K562 (cell line): Measurements from ENCODE around the gene ZNRD2. TPM values are rescaled to one million over a fixed set of nuclear protein-coding genes. Genes with fewer than 3 reads are reported as not detected.

Source experiments
- C11orf30 ChIP-seq: fragments of 450-650 bp; IDR thresholded peaks from 2 replicates; pipeline ENCODE4 v1.6.1; 2016; ENCODE audit warnings: low read depth, mild to moderate bottlenecking
- CEBPB ChIP-seq: fragments of 450-650 bp; IDR thresholded peaks from 2 replicates; pipeline ENCODE4 v1.6.1; 2016; ENCODE audit warnings: missing genetic modification characterization, missing compliant biosample characterization
- COPS2 ChIP-seq: fragments of 450-650 bp; conservative IDR thresholded peaks from 2 replicates; pipeline ENCODE4 v1.6.1; 2016; ENCODE audit warnings: mild to moderate bottlenecking, moderate library complexity
- FOS ChIP-seq: IDR thresholded peaks from 3 replicates; pipeline ENCODE4 v1.6.1; 2011; ENCODE audit not compliant: insufficient read length; ENCODE audit errors: extremely low read depth
- GABPA ChIP-seq: fragments of 200-800 bp; sonication (Bioruptor generic); conservative IDR thresholded peaks from 2 replicates; pipeline ENCODE4 v1.6.1; 2016; ENCODE audit warnings: low read depth, missing genetic modification characterization, missing compliant biosample characterization
- HDAC1 ChIP-seq, 2 experiments: fragments of 450-650 bp; IDR thresholded peaks; 2 replicates each; pipeline ENCODE4 v1.6.1; 2016 to 2017; ENCODE audit warnings: inconsistent platforms in 1 of 2, mild to moderate bottlenecking in 1 of 2, moderate library complexity in 1 of 2
- MTA3 ChIP-seq: fragments of 450-650 bp; formaldehyde crosslinking; IDR thresholded peaks from 2 replicates; pipeline ENCODE4 v1.6.1; 2017; ENCODE audit warnings: mild to moderate bottlenecking, borderline replicate concordance
- MYC ChIP-seq, 2 experiments: fragments of 250-450 bp in 1 of 2; sonication (Bioruptor Pico) in 1 of 2; IDR thresholded peaks; 2 replicates each; pipeline versions ENCODE4 v1.5.1 to v1.6.1; 2012 to 2021; ENCODE audit warnings: low read depth in 2 of 2, borderline replicate concordance in 1 of 2, improper control_type of control experiment in 1 of 2, low read length in 1 of 2, mild to moderate bottlenecking in 1 of 2, moderate library complexity in 1 of 2
- POLR2AphosphoS5 ChIP-seq: IDR thresholded peaks from 2 replicates; pipeline ENCODE4 v1.6.1; 2011; ENCODE audit warnings: mild to moderate bottlenecking, low read depth, low read length, moderate library complexity; ENCODE audit not compliant: control insufficient read depth, insufficient read depth
- PRDM10 ChIP-seq: fragments of 450-650 bp; IDR thresholded peaks from 2 replicates; pipeline ENCODE4 v1.6.1; 2018; ENCODE audit not compliant: partially characterized antibody
- RBM17 ChIP-seq: fragments of 200-400 bp; formaldehyde crosslinking; IDR thresholded peaks from 2 replicates; pipeline ENCODE4 v1.6.1; 2017; ENCODE audit warnings: low read depth, mild to moderate bottlenecking, low read length, borderline replicate concordance
- SUPT5H ChIP-seq: fragments of 450-650 bp; IDR thresholded peaks from 2 replicates; pipeline ENCODE4 v1.6.1; 2016
- TAF1 ChIP-seq: IDR thresholded peaks from 2 replicates; pipeline ENCODE4 v1.6.1; 2011; ENCODE audit warnings: mild to moderate bottlenecking, low read length, moderate library complexity; ENCODE audit not compliant: insufficient read depth, control insufficient read depth, severe bottlenecking; ENCODE audit errors: extremely low read depth
- TCFL5 ChIP-seq: fragments of 250-450 bp; sonication (Bioruptor Pico); conservative IDR thresholded peaks from 2 replicates; pipeline ENCODE4 v1.6.1; 2021; ENCODE audit warnings: mild to moderate bottlenecking, moderate library complexity, matching md5 sums
- ZNF316 ChIP-seq: fragments of 450-650 bp; IDR thresholded peaks from 2 replicates; pipeline ENCODE4 v1.6.1; 2016
- polyA plus RNA-seq, 8 experiments: library from polyadenylated mRNA; depleted of rRNA in 4 of 8; stranded (reverse) in 5 of 8; unstranded in 3 of 8; fragments of >200 nt; fragmentation: Nextera tagmentation in 2 of 8; fragmentation: Illumina TruSeq in 1 of 8; extraction: Ambion mirVana in 2 of 8; extraction: Trizol in 1 of 8; gene quantifications; 2 replicates each; pipeline versions ENCODE4 v1.2.1 to v1.2.3, GENCODE V29; 2011 to 2014; ENCODE audit warnings: inconsistent platforms in 1 of 8, missing spikeins in 1 of 8
- total RNA-seq, 7 experiments: library from RNA; depleted of rRNA in 6 of 7; stranded (reverse); fragments of >200 nt in 6 of 7; fragmentation: Illumina TruSeq in 2 of 7; extraction: Trizol in 2 of 7; gene quantifications; 2 replicates each; pipeline versions ENCODE4 v1.2.1 to v1.2.3, GENCODE V29; 2011 to 2021; ENCODE audit warnings: low replicate concordance in 1 of 7
- TF ChIP-seq, protein P1 (sequence below): fragments of 450-650 bp; IDR thresholded peaks from 2 replicates; pipeline ENCODE4 v1.6.1; 2014; ENCODE audit warnings: low read depth, mild to moderate bottlenecking, moderate library complexity, borderline replicate concordance
- TF ChIP-seq, protein P2 (sequence below), 2 experiments: fragments of 200-800 bp in 1 of 2; sonication (Bioruptor generic) in 1 of 2; sonication (generic) in 1 of 2; formaldehyde crosslinking in 1 of 2; IDR thresholded peaks in 1 of 2; conservative IDR thresholded peaks in 1 of 2; 2 replicates each; pipeline versions ENCODE4 v1.5.0 to v1.6.1; 2016 to 2020; ENCODE audit warnings: missing compliant biosample characterization in 1 of 2, missing genetic modification characterization in 1 of 2, missing genetic modification reagents in 1 of 2
- TF ChIP-seq, protein P3 (sequence below): sonication (generic); formaldehyde crosslinking; IDR thresholded peaks from 2 replicates; pipeline ENCODE4 v1.8.0; 2022; ENCODE audit warnings: missing genetic modification reagents, mild to moderate bottlenecking, moderate library complexity, borderline replicate concordance

The ZNRD2 gene
- total and polyA plus RNA-seq, 9 of the 15 experiments (the other 6 are each of a cell fraction or from before 2014, with no cell fraction given): 13.4 to 129 (median 60.4) TPM

DNA sequence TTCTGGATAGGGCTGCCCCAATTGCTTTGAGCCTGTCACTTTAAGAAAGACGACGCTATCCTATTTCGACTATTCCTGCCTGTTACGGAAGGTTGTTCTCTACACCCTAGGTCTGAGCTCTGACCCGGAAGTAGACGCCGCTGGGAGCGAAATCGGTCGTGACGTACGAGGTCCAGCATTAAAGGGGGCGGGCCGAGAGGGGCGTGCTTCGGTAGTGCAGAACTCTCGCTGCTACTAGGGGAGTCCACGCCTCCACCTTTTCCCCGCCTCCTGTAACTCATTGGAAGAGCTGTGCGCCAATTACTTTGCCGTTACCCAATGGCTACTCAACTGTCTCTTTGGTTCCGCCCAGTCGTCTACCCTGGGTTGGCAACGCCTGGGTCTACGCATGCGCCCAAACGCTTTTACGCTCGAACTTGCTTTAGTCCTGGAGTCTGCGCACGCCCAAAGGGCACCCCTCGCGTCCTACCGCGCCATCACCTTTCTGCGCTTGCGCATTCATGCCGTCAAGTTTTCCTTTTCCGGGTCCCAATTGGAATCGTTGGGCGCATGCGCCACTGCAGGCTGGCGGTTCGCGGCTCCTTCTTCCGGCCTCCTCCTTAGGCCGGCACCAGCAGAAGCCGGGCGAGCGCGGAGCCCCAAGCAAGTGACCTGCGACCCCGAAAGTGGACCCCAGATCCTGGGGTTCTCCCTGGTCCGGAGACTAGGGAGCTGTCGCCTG is 45.1 kb downstream of the ZNRD2 start, which contains the start of gene PCNX3 (continued):
- TF ChIP-seq, protein P1, sequence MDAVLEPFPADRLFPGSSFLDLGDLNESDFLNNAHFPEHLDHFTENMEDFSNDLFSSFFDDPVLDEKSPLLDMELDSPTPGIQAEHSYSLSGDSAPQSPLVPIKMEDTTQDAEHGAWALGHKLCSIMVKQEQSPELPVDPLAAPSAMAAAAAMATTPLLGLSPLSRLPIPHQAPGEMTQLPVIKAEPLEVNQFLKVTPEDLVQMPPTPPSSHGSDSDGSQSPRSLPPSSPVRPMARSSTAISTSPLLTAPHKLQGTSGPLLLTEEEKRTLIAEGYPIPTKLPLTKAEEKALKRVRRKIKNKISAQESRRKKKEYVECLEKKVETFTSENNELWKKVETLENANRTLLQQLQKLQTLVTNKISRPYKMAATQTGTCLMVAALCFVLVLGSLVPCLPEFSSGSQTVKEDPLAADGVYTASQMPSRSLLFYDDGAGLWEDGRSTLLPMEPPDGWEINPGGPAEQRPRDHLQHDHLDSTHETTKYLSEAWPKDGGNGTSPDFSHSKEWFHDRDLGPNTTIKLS: peak; percentile 78; the same call in 1 of the 2 replicates
- TF ChIP-seq GABPA (tag) (peak; percentile 99), MYC (IDR thresholded peaks at IDR 0.05; ENCODE audit: low read depth, low read length) (peak; percentile 11), MYC (CRISPR knock-in tag; IDR thresholded peaks at IDR 0.05; ENCODE audit: borderline replicate concordance, low read depth) (peak; percentile 66; the same call in 1 of the 2 replicates), TAF1 (peak; percentile 53), C11orf30 (peak; percentile 86), SUPT5H (peak; percentile 77), HDAC1 (IDR thresholded peaks at IDR 0.05) (peak in 1 of 2 experiments; percentile 87; a peak in 1 of 4 replicates), TCFL5 (no peak), PRDM10 (peak; percentile 71), RBM17 (no peak), POLR2AphosphoS5 (0 out of 2 replicates have a peak, but pooled peaks have one; percentile 34), FOS (peak; percentile 98), CEBPB (no peak), MTA3 (peak; percentile 49; the same call in 1 of the 2 replicates), ZNF316 (no peak), COPS2 (no peak)
- TF ChIP-seq, protein P2, sequence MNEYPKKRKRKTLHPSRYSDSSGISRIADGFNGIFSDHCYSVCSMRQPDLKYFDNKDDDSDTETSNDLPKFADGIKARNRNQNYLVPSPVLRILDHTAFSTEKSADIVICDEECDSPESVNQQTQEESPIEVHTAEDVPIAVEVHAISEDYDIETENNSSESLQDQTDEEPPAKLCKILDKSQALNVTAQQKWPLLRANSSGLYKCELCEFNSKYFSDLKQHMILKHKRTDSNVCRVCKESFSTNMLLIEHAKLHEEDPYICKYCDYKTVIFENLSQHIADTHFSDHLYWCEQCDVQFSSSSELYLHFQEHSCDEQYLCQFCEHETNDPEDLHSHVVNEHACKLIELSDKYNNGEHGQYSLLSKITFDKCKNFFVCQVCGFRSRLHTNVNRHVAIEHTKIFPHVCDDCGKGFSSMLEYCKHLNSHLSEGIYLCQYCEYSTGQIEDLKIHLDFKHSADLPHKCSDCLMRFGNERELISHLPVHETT (CRISPR knock-in tag; conservative IDR thresholded peaks at IDR 0.05 in 1 of 2, IDR thresholded peaks at IDR 0.05 in 1 of 2): peak in 1 of 2 experiments; percentile 97; a peak in 2 of 4 replicates
- TF ChIP-seq, protein P3, sequence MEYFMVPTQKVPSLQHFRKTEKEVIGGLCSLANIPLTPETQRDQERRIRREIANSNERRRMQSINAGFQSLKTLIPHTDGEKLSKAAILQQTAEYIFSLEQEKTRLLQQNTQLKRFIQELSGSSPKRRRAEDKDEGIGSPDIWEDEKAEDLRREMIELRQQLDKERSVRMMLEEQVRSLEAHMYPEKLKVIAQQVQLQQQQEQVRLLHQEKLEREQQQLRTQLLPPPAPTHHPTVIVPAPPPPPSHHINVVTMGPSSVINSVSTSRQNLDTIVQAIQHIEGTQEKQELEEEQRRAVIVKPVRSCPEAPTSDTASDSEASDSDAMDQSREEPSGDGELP (CRISPR knock-in tag): peak; percentile 77
